NCI-H146 treated with DMSO at 0.1 percent for 48 hours (cell line): Measurements from ENCODE around the gene ITGA2B.
"Not testable (repeated sequence)": the region's sequence is repeated elsewhere in the genome, so short reads cannot be mapped to it uniquely, and the experiment has no call there.

ENCODE experiments used
- DNase-seq: peaks from one replicate; lab custom pipeline; 2025; ENCODE audit not compliant: unreplicated experiment; lab: John Stamatoyannopoulos, UW

The ITGA2B gene

GRCh38 chr17:44333371-44333770 lies 56.1 kb downstream of the ITGA2B start:
- no peak for DNase-seq

DNA sequence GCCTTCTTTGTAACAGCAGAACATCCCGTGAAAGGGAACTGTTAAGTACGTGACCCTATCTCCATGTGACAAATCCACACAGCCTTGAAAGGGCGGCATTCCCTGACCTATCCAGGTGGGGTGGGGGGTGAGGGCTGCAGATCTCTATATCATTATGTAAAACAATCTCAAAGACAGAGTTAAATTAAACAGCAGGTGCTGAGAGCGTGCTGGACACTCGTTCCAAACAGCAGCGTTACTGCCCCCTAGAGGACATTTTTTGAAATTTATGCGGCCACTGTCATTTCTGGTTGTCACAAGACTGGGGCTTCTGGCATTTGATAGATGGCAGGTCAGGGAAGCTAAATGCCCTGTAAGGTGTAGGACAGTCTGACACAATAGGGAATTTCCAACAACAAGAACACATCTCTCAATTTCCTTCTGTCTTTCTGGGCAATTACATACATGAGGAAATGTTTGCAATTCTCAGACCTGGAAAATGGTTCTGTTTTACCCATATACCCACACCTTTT lies 58.1 kb downstream of the ITGA2B start:
- DNase-seq, result peak; percentile 76

GRCh38 chr17:44330263-44330662 lies 59.2 kb downstream of the ITGA2B start:
- DNase-seq, result not testable (repeated sequence)

GRCh38 chr17:44329516-44329915 lies 59.9 kb downstream of the ITGA2B start:
- not testable (repeated sequence) for DNase-seq

- no peak for DNase-seq
Observed at GRCh38 chr17:44327715-44328449, 61.6 kb downstream of the ITGA2B start.

- peak; percentile 88 for DNase-seq
Observed at GRCh38 chr17:44326861-44327444, 62.5 kb downstream of the ITGA2B start.

GRCh38 chr17:44324571-44325275 lies 64.7 kb downstream of the ITGA2B start, which contains the start of gene SLC25A39:
TSS of gene SLC25A39 (minus strand) at chr17:44324823. CDS start at chr17:44323562, 1,261 bp downstream.
- DNase-seq, result peak; percentile 62

DNA sequence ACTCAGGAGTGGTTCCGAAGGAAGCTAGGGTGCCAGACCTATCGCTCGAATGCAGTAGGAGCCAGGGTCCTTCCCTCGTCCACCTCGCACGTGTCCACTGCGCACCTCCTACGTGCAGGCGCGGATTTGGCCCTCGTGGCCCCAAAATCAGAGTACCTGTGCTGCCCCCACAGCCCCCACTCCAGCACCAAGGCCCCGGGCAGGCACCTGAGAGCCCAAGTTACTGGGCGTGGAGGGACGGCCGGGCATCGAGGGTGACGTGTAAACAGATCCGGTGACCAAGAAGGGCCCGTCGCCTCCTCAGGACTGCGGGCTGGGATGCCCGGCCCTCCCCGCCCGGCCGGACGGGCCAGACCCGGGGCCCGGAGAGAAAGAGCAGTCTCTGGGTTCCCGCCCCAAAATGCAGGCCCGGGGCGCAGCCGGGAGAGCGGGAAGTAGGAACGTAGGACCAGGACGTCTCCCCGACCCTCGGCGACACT lies 65.3 kb downstream of the ITGA2B start:
- no peak for DNase-seq

DNA sequence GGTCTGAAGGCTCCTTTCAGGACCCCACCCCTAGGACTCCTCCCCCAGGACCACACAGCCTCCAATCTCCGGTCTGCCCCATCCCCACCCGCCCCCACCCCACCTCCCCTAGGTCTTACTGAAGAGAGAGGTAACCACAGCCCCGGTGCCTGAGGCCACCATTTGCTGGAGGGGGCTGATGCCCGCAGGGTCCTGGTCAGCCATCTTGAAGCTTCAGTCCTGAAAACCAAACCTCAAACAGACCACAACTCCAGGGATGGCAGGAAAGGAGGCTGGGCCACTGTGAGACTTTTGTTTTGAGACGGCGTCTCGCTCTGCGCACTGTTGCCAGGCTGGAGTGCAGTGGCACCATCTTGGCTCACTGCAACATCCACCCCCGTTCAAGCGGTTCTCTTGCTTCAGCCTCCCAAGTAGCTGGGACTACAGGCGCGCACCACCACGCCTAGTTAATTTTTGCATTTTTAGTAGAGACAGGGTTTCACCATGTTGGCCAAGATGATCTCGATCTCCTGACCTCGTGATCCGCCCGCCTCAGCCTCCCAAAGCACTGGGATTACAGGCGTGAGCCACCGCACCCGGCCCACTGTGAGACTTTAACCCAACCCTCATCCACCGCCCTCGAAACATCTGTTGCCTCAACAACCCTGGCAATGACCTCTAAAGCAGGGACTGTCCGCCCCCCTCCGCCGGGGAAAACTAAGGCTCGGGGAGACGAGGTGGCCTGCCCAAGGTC lies 65.9 kb downstream of the ITGA2B start:
- no peak for DNase-seq

DNA sequence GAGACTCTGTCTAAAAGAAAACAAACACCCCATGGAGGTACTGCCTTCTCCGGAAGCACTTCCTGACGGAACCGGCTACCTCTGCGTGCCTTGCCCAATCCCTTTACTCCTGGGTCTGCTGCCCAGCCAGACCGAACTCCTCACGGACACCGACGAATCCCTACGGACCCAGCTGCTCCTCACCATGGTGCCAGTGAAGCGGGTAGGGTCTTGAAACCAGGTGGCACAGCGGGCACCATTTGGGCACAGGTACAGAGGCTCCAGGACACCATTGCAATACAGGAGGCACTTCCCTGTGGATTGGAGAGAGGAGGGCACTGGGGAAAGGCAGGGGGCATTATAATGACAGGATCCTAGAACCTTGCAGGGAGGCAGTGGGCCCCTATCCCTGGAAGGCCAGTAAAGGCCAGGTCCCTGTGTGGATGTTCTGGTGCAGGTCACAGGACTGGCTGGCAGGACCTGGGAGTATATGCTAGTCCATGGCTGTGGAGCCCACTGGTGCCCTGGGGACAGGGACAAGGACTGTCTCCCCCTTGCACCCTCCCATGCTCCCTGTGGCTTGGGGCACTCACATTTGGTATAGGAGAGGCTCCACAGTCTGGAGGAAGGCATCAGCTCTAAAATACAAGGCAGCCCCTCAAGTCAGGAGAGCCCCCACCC lies 67.1 kb downstream of the ITGA2B start:
- DNase-seq, result no peak
